Smooth muscle cell of the brain vasculature (primary cell): Measurements from ENCODE around the gene ZNF777.
"Not testable (repeated sequence)": the region's sequence is repeated elsewhere in the genome, so short reads cannot be mapped to it uniquely, and the experiment has no call there.

Experiments
- DNase-seq: peaks from one replicate; pipeline ENCODE4 v3.0.0-alpha.2; 2012; ENCODE audit warnings: low read depth, low spot score

Gene ZNF777

DNA sequence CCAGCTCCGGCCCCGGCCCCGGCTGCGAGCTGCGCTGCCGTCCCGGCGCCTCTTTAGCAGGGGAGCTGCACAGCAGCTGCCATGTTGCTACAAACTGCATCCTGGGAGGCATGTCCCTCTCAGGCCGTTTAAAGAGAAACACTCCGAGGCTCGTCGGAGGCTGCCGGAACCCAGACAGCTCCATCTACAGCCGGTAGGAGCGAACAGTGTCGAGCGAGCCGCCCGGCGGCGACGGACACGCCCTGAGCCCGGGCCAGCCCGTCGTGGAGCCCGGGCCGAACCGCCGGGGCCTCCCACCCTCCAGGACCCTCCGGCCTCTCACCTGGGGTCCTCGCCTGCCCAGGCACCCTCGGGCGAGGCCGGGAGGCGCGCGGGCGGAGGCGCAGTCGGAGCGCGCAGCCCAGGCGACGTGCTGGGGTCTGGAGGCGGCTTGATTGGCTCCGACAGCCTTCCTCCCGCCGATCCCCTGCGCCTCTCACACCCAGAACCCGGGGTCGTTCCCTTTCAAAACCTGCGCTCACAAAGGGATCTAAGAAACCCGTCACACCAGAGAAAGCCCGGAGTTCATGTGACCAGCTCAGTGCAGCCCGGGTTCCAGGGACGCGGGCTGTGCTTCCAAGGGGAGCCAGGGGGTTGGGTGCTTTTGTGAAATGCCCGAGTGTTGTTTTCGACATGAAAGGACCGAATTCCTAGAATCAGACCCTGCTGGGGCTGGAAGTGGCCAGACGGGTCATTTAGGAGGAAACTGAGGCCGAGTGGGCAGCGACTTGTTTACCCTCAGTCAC is at the start of gene ZNF777:
Gene ZNF777 (minus strand): TSS at position 570 of the 785 bp plus-strand sequence. CDS start 5,040 bp downstream, outside the sequence.
- DNase-seq = peak; percentile 57

DNA sequence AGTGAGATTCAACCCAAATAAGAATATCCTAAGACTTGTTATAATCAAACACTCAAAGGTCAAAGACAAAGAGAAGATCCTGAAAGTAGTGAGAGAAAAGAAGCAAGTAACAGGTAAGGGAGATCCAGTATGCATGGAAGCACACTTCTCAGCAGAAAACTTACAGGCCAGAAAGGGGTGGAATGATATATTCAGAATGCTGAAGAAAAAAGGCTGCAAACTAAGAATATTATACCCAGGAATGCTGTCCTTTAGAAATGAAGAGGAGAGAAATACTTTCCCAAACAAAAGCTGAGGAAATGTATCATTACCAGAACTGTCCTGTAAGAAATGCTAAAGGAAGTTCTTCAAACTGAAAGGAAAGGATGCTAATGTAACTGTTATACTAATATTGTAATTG is 49.4 kb upstream of the ZNF777 start:
- DNase-seq = no peak

DNA sequence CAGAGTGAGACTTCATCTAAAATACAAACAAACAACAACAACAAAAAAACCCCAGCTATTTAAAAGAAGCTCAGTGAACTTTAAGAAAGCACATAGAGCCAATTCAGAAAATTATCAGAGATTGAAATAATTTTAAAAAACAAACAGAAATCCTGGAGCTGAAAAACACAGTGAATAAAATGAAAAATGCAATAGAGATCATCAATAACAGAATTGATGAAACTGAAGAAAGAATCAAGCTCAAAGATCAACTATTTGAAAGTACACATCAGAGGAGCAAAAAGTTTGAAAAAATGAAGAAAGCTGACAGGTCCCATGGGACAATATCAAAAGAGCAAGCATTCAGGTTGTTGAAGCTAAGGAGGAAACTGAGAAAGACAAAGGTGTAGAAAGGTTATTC is 48.9 kb upstream of the ZNF777 start:
- no peak for DNase-seq

DNA sequence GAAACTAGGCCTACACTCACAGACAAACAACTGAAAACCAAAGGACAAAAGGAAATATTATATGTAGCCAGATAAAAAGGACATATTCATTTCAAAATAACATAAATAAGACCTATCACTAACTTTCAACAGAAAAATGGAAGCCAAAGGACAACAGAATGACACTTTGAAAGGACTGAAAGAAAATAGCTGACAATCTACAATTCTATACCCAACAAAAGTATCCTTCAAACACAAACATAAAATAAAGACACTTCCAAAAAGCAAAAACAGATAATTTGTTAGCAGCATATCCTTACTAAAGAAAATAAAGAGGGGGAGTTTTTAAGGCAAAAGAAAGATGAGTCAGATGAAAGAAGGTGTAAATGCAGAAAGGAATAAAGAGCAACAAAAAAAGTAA is 44.7 kb upstream of the ZNF777 start:
- no peak for DNase-seq

DNA sequence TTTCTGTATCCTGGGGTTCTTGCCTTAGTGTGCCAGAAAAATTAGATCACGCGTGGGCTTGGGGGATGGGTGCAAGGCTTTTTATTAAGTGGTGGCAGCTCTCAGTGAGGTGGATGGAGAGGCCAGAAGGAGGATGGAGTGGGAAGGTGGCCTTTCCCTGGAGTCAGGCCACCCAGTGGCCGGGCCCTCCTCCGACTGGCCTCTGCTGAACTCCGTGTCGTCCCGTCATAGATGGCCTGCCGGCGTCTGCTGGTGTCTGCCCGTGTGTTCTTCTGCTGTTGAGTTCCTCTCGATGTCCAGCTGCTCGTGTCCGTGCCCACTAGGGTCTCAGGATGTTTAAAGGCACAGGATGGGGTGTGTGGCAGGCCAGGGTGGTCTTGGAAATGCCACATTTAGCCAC is 40.8 kb upstream of the ZNF777 start:
- DNase-seq = no peak

DNA sequence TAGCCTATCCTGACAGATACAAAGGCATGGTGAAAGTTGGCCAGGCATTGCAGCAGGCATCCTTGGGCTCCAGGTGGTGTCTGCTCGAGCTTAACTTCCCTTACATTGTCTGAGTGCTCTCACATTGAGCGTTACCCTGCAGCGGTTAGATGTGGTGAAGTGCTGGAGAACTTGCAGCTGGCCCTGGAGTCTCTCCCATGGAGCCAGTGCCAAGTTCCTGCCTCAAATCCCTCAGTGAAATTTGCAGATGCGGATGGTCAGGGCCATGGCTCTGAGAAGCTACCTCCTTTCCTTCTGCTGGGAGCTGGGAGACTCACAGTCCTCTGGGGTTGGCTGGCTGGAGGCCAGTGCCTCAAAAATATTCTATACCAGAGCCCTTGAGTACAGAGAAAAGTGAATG is 40.0 kb upstream of the ZNF777 start:
- DNase-seq = no peak

DNA sequence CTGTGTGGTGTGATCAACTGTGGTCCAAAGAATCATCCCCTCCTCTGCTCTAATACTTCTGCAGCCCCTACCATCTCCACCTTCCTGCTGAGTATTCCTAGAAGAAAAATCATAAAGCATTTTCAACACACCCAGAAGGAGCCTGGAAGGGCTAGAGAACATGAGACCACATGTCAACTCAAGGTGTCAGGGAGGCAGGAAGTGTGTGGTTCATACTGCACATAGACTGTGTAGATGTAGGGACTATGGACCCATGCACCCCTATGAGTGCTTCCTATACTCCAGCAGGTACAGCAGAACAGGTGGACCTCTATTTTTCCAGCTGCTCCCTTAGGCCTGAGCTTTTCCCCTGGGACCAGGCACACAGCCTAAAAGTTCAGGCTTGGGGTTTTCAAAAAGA is 39.3 kb upstream of the ZNF777 start:
- no peak for DNase-seq

DNA sequence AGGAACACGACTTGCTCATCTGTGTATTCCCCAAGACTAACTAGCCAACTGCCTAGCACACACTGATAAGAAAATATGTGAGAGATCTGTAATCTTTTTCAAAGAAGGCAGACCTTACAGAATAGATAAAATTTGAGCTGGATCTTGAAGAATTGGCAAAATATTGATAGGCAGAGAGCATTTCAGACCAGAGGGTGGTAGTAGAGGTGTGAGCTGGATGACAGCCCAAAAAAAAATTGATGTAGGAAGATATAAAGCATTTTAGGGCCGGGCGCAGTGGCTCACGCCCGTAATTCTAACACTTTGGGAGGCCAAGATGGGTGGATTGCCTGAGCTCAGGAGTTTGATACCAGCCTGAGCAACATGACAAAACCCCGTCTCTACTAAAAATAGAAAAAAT is 37.9 kb upstream of the ZNF777 start:
- DNase-seq = no peak

DNA sequence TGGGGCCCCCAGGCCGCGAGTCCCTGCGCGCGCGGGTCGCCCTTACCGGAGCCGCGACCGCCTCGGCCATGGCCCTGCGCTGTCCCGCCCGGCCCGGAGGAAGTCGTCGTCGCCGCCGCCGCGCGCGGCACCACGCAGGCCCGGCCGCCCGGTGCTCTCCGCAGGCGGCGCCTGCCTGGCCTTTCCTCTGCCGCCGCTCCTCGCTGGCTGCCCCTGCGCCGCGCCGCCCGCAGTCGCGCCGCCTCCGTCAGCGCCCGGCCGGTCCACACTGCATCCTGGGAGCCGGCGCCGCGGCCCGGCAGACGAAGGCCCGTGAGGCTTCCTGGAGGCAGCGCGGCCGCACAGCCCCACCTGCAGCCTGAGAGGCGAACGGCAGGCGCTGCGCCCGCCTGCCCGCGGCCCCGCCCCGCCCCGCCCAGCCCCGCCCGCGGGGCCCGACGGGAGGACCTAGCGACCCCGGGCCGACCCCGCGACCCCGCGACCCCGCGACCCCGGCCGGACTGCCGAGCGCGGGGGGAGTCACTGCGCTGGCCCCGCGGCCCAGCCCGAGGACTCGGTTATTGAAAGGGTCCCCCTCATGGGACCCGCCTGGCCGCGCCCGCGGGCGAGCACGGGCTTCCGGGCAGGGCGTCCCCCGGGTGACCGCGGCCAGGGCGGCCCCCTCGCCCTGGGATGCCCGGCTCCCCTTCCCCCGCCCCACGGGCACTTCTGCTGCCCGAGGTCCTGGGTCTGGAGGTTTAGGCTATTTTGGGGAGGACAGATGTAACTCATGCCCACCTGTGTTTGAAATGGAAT is 36.8 kb upstream of the ZNF777 start, which contains the start of gene ZNF746:
Gene ZNF746 (minus strand): TSS at position 343 of the 795 bp plus-strand sequence. CDS start 273 bp downstream, at position 70.
- peak; percentile 53 for DNase-seq

DNA sequence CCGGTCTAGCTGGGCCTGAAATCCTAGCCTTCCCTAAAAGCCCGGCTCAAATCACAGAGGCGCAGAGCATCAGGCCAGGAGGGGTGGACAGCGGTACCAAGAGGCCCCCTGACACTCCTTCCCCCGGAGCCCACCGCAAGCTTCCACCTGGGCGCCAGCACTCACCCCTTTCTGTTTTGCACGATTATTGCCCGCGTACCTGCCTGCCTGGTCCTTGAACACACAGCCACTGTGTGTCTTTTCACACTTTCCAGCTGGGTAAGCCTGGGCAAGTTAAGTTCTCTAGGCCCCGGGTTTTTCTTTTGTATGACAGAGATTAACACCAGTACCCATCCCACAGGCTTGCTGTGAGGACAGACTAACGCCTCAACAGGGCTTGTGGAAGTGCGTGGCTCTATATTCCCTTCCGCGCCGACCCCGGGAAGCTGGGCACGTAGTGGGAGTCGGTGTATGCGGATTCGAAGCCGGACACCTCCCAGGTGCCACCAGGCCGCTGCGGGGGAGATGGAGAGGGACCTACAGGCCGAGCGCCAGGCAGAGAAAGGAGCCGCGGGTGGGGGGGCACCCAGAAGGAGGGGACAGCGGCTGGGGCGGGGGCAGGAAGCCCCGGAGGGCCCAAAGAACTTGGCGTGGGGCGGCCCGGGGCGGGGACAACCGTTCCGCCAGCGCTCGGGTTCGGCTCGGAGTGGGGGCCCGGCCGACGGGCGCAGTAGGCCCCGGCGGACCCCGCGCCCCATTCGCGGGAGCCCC is 36.0 kb upstream of the ZNF777 start:
- no peak for DNase-seq

DNA sequence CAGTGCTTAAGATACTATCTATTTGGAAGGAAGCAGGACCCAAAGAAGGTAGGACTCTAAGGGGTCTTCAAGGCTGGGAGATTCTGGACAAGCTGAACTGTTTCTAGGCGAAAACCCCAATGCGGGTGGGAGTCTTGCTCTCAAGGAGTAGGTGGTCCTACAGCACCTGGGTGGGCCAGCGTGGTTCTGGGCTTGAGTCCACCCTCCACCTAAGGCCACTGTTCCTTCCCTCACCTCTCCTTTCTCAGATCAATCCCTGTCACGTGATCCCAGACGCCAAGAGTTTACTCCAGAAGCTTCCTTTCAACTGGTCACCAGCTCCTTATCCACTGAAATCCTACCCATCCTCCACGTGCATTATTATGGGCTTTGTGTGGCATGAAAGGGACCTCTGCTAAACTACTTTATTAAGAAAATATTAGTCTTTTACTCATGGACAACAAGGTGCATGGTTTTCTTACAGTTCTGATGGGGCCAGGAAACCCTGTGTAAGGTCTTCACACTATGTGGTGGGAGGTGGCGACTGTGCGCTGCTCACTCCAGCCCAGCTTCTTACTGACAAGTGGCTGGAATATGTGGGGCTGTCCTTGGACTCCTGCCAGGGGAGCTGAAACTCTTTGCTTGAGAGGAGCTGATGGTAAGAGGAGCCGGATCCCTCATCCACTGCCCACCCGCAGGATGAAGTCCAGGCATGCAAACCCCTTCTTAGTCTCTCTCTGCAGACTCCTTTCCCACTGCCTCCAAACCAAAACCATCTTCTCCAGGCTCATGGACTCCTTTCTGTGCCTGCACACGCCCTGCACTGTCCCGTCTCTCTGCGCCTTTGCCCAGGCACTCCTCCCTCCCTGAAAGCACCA is 35.2 kb upstream of the ZNF777 start:
- peak; percentile 55 for DNase-seq

DNA sequence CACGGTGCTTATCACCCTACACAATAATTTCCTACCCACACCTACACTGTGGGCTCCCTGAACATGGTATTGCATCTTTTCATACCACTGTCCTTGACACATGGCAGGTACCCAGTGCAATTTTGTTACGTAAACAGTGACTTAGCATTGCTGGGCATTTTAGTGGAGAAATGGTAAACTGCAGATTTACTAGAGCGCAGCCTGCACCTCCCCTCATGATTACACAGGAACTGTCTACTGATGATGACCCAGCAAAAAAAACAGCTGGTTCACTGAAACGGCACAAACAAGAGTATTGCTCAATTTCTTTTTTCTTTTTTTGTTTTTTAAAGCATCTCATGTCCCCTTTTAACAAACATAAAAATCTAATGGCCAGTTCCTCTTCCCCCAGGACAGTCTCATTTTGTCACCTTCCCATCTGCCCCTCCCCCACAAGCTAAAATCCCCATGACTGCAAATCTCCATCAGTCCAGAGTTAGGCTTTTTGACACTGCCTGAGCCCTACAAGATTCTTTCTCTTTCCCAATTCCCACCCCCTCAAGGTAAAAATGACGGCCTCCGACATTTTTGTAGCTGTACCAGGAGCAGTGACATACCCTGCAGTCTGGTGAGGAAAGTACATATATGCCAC is 34.0 kb upstream of the ZNF777 start:
- DNase-seq = no peak

DNA sequence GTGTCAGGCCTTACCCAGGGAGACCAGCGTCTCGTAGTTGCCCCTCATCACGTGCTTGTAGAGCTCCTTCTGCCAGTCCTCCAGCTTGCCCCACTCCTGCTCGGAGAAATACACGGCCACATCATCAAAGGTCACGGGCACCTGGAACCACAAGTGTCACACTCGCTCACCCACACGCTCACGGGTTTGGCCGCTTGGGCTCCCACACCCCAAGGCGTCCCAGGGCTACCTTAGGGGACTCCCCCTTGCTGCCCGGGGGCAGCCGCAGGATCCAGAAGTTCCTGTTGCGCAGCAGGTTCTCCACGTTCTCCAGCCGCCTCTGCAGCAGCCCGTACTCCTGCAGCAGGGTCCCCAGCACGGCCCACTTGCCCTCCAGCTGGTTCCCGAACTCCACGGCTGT is 33.1 kb upstream of the ZNF777 start:
- not testable (repeated sequence) for DNase-seq

DNA sequence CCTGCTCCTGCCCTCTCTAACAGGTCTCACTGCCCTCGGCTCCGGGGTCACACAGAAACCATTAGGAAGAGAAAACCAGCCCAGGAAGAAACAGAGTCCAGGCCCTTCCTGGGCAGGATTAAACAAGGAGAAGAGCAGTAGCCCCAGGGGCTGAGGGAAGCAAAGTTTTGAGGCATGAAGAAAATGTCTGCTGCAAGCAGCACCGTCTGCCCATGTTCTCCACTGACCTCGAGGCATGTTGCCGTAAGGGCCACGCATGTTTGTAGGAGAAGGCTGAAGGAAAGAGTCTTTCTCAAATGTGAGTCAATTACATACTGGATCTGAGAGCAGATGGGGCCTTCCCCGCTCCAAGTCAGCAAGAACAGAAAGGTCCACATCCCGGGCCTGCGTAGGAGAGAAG is 32.5 kb upstream of the ZNF777 start:
- no peak for DNase-seq

DNA sequence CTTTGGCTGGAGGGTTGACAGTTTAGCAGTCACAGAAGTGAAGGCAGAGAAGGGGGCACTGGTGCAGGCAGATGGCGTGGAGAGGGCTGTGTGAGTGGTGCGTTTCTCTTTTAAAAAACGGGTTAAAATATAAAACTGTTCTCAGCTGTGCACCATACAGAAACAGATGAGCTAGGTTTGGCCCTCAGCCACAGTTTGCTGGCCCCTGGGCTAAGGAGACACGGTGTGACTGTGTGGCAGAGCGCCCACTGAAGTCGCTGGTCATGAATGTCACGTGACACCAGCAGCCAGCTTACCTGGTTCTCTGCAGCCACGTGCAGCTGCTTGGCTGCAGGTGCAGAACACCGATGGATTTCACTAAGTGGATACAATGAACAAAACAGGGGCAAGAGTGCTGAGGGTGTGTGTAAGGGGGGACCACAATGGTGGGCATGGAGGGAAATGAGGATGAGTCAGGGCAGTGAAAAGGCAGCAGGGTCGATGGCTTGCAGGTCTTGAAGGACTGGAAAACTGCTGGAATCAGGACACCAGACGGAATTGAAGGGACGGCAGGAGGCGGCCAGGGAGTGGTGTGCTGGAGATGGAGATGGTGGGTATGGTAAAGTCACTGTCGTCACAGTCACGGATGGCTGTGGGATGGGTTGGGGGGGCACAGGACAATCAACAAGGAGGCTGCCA is 29.4 kb upstream of the ZNF777 start:
- DNase-seq = no peak

DNA sequence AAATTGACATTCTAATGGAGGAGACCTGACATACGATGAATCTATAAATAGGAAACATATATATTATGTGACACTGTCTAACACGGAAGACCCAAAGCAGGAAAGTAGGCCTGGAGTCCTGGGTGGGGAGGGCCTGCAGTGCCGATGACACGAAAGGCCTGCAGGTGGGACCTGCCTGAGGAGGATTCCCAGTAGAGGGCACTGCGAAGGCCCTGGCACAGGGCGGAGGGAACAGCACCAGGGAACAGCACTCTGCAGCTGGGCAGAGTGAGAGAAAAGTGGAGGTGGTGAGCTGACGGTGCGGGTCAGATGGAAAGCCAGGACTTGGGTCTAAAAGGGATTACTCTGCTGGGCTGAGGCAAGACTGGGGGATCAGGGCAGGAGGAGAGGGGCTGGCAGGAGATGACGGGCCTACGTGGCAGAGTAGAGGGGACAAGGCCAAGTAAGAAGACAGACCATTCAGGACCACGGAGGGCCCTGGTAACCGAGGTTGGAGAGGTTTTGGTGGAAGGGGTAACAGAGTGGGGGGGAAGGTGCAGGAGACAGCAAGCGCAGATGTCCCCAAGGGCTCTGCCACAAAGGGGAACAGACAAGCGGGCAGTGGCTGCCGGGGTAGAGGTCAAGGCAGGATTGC is 28.6 kb upstream of the ZNF777 start:
- no peak for DNase-seq

DNA sequence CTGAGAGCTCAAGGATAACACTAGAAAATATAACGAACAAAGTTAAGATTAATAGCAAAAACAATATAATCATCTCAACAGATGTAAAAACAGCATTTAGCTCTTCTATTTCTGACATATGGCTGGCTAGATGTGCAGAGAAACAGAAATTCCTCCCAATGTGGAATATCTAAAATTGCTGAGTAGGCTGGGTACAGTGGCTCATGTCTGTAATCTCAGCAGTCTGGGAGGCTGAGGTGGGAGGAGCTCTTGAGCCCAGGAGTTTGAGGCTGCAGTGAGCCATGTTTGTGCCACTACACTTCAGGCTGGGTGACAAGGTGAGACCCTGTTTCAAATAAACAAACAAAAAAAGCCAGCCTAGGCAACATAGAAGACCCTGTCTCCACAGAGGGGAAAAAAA is 18.7 kb upstream of the ZNF777 start:
- DNase-seq = no peak

DNA sequence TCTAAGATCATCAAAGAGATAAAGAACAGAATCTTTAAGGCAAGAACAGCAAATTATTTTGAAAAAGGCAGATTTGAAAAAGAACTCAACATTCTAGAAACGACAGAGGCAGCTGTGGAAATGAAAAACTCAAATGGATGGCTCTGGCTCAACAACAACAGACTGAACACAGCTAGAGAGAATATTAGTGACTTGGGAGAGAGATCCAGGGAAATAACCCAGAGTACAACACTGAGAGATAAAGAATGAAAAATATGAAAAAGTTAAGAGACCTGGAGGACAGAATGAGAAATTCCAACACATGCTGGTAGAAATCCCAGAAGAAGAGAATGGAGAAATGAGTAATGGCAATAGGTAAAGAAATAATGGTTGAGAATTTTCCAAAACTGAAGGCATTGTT is 17.9 kb upstream of the ZNF777 start:
- DNase-seq = no peak
